ENCODE measurements around the gene LRRC41. TPM values are rescaled to one million over a fixed set of nuclear protein-coding genes. Genes with fewer than 3 reads are reported as not detected.

The LRRC41 gene
- polyA plus RNA-seq, 1 of the 3 experiments (the other 2 are of a cell fraction): 59.3 TPM

GRCh38 chr1:46278807-46279206, 24.6 kb downstream of the LRRC41 start:
- H3K27ac ChIP-seq (ENCODE audit: low read depth in 2 of 2, low read length in 1 of 2): no peak overlapping the region; a peak in 1 of 4 replicates
- no peak for DNase-seq
- ChIA-PET POLR2A (no interaction called here), CTCF (no interaction called here)
- H3K4me1 ChIP-seq (ENCODE audit: control insufficient read depth in 1 of 2, insufficient read depth in 2 of 2, low read depth in 1 of 2, low read length in 1 of 2): no peaks in the 10 kb centered on the region
- peaks cover 48 to 59% of the 10 kb centered on the region in 2 experiments for H3K36me3 ChIP-seq (replicated peaks in 1 of 2; ENCODE audit: control insufficient read depth in 1 of 2, insufficient read depth in 2 of 2, low read length in 1 of 2)
- H3K4me2 ChIP-seq: no peak overlapping the region
- no peaks in the 10 kb centered on the region for H3K27me3 ChIP-seq (ENCODE audit: insufficient read depth)
- WGBS (ENCODE audit: low lambda C conversion rate): 91% methylated on average over 4 of the region's 12 CpGs
- H3K79me2 ChIP-seq (ENCODE audit: insufficient read depth): no peaks in the 10 kb centered on the region; the same call in 1 of the 2 replicates
- no peak for TF ChIP-seq IRF3 (IDR thresholded peaks at IDR 0.05; ENCODE audit: low read depth, low read length)
- TF ChIP-seq SIN3A (IDR thresholded peaks at IDR 0.05; ENCODE audit: borderline replicate concordance, low read depth, low read length): no peak
- TF ChIP-seq YY1 (IDR thresholded peaks at IDR 0.05; ENCODE audit: low read depth): no peak
- TF ChIP-seq POLR2AphosphoS5 (IDR thresholded peaks at IDR 0.05; ENCODE audit: low read depth, low read length): no peak; the same call in 1 of the 2 replicates
- TF ChIP-seq REST (IDR thresholded peaks at IDR 0.05; ENCODE audit: low read depth, low read length): no peak
- no peak overlapping the region for H2AFZ ChIP-seq (ENCODE audit: low read depth)
- H3K9me2 ChIP-seq: no peaks in the 10 kb centered on the region
- H3F3A ChIP-seq (replicated peaks; ENCODE audit: insufficient read depth): peaks cover 4% of the 10 kb centered on the region
- no peak overlapping the region for H3K9ac ChIP-seq
- H3K9me3 ChIP-seq: no peaks in the 10 kb centered on the region
- no peaks in the 10 kb centered on the region for H4K20me1 ChIP-seq (ENCODE audit: insufficient read depth)
- H3K4me3 ChIP-seq (ENCODE audit: low read depth in 2 of 2, low read length in 1 of 2): no peak overlapping the region

- no peaks in the 10 kb centered on the region for H3K9me2 ChIP-seq
- POLR2A ChIA-PET: interaction anchor here (0.9 to 1.4 kb wide), 4 partner anchors 8 to 63 kb away, joined by 3 to 4 read pairs (median 3); partner anchors contain the start of gene NSUN4
- H3K36me3 ChIP-seq (replicated peaks in 1 of 2; ENCODE audit: control insufficient read depth in 1 of 2, insufficient read depth in 2 of 2, low read length in 1 of 2): peaks cover 40 to 60% of the 10 kb centered on the region in 2 experiments
- H4K20me1 ChIP-seq (ENCODE audit: insufficient read depth): no peaks in the 10 kb centered on the region
- no peak overlapping the region for H3K9ac ChIP-seq
- H3K9me3 ChIP-seq: no peaks in the 10 kb centered on the region
- TF ChIP-seq JUND (IDR thresholded peaks at IDR 0.05) (no peak), TCF12 (IDR thresholded peaks at IDR 0.05) (no peak), RXRA (IDR thresholded peaks at IDR 0.05; ENCODE audit: borderline replicate concordance, low read depth) (no peak), MXI1 (IDR thresholded peaks at IDR 0.05; ENCODE audit: low read depth, low read length) (no peak), IRF3 (IDR thresholded peaks at IDR 0.05; ENCODE audit: low read depth, low read length) (no peak)
- no peak for DNase-seq
- H3K79me2 ChIP-seq (ENCODE audit: insufficient read depth): no peaks in the 10 kb centered on the region; the same call in 1 of the 2 replicates
- H3F3A ChIP-seq (replicated peaks; ENCODE audit: insufficient read depth): peaks cover 4% of the 10 kb centered on the region
- H3K4me1 ChIP-seq (ENCODE audit: control insufficient read depth in 1 of 2, insufficient read depth in 2 of 2, low read depth in 1 of 2, low read length in 1 of 2): no peaks in the 10 kb centered on the region
- H3K4me3 ChIP-seq (ENCODE audit: low read depth in 2 of 2, low read length in 1 of 2): no peak overlapping the region
- H3K4me2 ChIP-seq: no peak overlapping the region
- 93% methylated on average over 9 of the region's 14 CpGs for WGBS (ENCODE audit: low lambda C conversion rate)
- CTCF ChIA-PET: interaction anchor here (0.7 to 1.5 kb wide), 4 partner anchors 13 to 70 kb away, joined by 3 to 5 read pairs (median 3); no protein-coding TSS in a partner anchor
- no peak overlapping the region for H3K27ac ChIP-seq (ENCODE audit: low read depth in 2 of 2, low read length in 1 of 2)
- no peaks in the 10 kb centered on the region for H3K27me3 ChIP-seq (ENCODE audit: insufficient read depth)
- no peak overlapping the region for H2AFZ ChIP-seq (ENCODE audit: low read depth)
Measured at GRCh38 chr1:46277658-46278373, 25.6 kb downstream of the LRRC41 start.

All from SK-N-SH (cell line).